ENCODE results near the gene SUOX.

DNA sequence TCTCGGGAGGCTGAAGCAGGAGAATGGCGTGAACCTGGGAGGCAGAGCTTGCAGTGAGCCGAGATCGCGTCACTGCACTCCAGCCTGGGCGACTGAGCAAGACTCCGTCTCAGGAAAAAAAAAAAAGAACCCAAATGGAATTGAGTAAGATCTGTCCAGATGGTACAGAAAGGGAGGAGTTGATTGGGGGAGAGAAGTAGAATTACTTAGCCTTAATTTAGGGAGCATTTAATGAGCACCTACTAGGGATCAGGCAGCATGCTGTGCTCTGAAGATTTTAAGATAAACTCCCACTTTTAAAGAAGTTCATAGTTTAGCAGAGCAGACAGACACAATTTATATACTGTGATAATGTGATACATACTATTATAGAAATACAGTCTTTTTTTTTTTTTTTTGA lies 18.7 kb upstream of the SUOX start:
- TF ChIP-seq, protein P1, sequence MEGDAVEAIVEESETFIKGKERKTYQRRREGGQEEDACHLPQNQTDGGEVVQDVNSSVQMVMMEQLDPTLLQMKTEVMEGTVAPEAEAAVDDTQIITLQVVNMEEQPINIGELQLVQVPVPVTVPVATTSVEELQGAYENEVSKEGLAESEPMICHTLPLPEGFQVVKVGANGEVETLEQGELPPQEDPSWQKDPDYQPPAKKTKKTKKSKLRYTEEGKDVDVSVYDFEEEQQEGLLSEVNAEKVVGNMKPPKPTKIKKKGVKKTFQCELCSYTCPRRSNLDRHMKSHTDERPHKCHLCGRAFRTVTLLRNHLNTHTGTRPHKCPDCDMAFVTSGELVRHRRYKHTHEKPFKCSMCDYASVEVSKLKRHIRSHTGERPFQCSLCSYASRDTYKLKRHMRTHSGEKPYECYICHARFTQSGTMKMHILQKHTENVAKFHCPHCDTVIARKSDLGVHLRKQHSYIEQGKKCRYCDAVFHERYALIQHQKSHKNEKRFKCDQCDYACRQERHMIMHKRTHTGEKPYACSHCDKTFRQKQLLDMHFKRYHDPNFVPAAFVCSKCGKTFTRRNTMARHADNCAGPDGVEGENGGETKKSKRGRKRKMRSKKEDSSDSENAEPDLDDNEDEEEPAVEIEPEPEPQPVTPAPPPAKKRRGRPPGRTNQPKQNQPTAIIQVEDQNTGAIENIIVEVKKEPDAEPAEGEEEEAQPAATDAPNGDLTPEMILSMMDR (conservative IDR thresholded peaks at IDR 0.05 in 1 of 2, IDR thresholded peaks at IDR 0.05 in 1 of 2; ENCODE audit: extremely low read depth in 1 of 2, insufficient read depth in 1 of 2, low read depth in 1 of 2, low read length in 2 of 2), result no peak
- no peak for TF ChIP-seq EZH2 (IDR thresholded peaks at IDR 0.05; ENCODE audit: borderline replicate concordance, low read length)

Measured in mammary epithelial cell (primary cell).